Nephron progenitor cell (in vitro differentiated cells): ENCODE data around the gene VENTX.

ENCODE experiments used
- DNase-seq: peaks from one replicate; pipeline ENCODE4 v3.0.0; 2021
- H3K27ac Mint-ChIP-seq: 2 replicates; pipeline ENCODE4 v1.8.0; 2021; ENCODE audit warnings: mild to moderate bottlenecking, moderate library complexity, mixed read lengths
- H3K27me3 Mint-ChIP-seq: 2 replicates; pipeline ENCODE4 v1.8.0; 2021; ENCODE audit warnings: mild to moderate bottlenecking, low read depth, mixed read lengths; ENCODE audit not compliant: poor library complexity
- H3K36me3 Mint-ChIP-seq: 2 replicates; pipeline ENCODE4 v1.8.0; 2021; ENCODE audit warnings: low read depth, mixed read lengths
- H3K4me1 Mint-ChIP-seq: 2 replicates; pipeline ENCODE4 v1.8.0; 2021; ENCODE audit warnings: mixed read lengths
- H3K4me3 Mint-ChIP-seq: 2 replicates; pipeline ENCODE4 v1.8.0; 2021; ENCODE audit warnings: mild to moderate bottlenecking, moderate library complexity, mixed read lengths
- H3K9me3 Mint-ChIP-seq: 2 replicates; pipeline ENCODE4 v1.8.0; 2021; ENCODE audit warnings: mild to moderate bottlenecking, moderate library complexity, mixed read lengths
- TF ChIP-seq, protein P1 (sequence below): fragments of 200-600 bp; sonication (generic); IDR thresholded peaks from 2 replicates; pipeline ENCODE4 v1.5.0; 2021; ENCODE audit warnings: antibody characterized with exemption

The VENTX gene

GRCh38 chr10:133207627-133208026 lies 30.0 kb upstream of the VENTX start:
- H3K4me1 Mint-ChIP-seq = peaks cover 30% of the 10 kb centered on the region
- TF ChIP-seq, protein P1, sequence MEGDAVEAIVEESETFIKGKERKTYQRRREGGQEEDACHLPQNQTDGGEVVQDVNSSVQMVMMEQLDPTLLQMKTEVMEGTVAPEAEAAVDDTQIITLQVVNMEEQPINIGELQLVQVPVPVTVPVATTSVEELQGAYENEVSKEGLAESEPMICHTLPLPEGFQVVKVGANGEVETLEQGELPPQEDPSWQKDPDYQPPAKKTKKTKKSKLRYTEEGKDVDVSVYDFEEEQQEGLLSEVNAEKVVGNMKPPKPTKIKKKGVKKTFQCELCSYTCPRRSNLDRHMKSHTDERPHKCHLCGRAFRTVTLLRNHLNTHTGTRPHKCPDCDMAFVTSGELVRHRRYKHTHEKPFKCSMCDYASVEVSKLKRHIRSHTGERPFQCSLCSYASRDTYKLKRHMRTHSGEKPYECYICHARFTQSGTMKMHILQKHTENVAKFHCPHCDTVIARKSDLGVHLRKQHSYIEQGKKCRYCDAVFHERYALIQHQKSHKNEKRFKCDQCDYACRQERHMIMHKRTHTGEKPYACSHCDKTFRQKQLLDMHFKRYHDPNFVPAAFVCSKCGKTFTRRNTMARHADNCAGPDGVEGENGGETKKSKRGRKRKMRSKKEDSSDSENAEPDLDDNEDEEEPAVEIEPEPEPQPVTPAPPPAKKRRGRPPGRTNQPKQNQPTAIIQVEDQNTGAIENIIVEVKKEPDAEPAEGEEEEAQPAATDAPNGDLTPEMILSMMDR = no peak
- H3K4me3 Mint-ChIP-seq = no peak overlapping the region
- no peaks in the 10 kb centered on the region for H3K36me3 Mint-ChIP-seq
- no peaks in the 10 kb centered on the region for H3K27me3 Mint-ChIP-seq
- no peaks in the 10 kb centered on the region for H3K9me3 Mint-ChIP-seq
- no peak for DNase-seq
- no peak overlapping the region for H3K27ac Mint-ChIP-seq

DNA sequence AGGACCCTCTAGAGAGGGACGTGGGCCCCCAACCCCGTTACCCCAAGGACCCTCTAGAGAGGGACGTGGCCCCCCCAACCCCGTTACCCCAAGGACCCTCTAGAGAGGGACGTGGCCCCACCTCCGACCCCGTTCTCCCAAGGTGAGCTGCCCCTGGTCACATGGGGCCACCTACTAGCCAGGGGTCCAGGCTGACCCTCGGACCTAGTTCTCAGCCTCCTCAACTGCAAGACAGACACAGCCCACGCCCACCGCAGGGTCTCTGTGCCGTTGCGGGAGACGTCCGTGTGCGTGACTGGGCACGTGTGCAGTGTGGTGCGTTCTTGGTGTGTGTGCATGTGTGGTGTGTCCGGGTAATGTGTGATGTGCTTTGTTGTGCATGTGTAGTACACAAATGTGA lies 29.2 kb upstream of the VENTX start:
- H3K27me3 Mint-ChIP-seq = no peaks in the 10 kb centered on the region
- H3K9me3 Mint-ChIP-seq = no peaks in the 10 kb centered on the region
- H3K4me3 Mint-ChIP-seq = no peak overlapping the region
- no peak for DNase-seq
- H3K27ac Mint-ChIP-seq = no peak overlapping the region
- TF ChIP-seq, protein P1 = no peak
- peaks cover 28% of the 10 kb centered on the region for H3K4me1 Mint-ChIP-seq
- no peaks in the 10 kb centered on the region for H3K36me3 Mint-ChIP-seq

DNA sequence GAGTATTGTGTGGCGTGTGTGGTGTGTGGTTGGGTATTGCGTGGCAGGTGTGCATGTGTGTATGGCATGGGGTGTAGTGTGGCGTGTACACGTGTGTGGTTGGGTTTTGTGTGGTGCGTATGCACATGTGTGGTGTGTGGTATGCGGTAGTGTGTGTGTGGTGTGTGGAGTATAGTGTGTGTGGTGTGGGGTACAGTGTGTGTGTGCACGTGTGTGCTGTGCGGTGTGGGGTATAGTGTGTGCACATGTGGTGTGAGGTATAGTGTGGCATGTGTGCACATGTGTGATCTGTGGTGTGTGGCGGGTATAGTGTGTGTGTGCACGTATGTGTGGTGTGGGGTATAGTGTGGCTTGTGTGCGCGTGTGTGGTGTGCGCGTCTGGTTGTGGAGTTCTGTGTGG lies 28.5 kb upstream of the VENTX start:
- no peak for DNase-seq
- no peak overlapping the region for H3K27ac Mint-ChIP-seq
- H3K4me1 Mint-ChIP-seq = peaks cover 21% of the 10 kb centered on the region
- H3K27me3 Mint-ChIP-seq = no peaks in the 10 kb centered on the region
- H3K4me3 Mint-ChIP-seq = no peak overlapping the region
- TF ChIP-seq, protein P1 = no peak
- H3K9me3 Mint-ChIP-seq = no peaks in the 10 kb centered on the region
- no peaks in the 10 kb centered on the region for H3K36me3 Mint-ChIP-seq

GRCh38 chr10:133209641-133210040 lies 28.0 kb upstream of the VENTX start:
- H3K36me3 Mint-ChIP-seq = no peaks in the 10 kb centered on the region
- H3K27me3 Mint-ChIP-seq = no peaks in the 10 kb centered on the region
- DNase-seq = no peak
- no peak overlapping the region for H3K4me3 Mint-ChIP-seq
- H3K27ac Mint-ChIP-seq = no peak overlapping the region
- peaks cover 18% of the 10 kb centered on the region for H3K4me1 Mint-ChIP-seq
- TF ChIP-seq, protein P1 = no peak
- no peaks in the 10 kb centered on the region for H3K9me3 Mint-ChIP-seq

- no peak overlapping the region for H3K27ac Mint-ChIP-seq
- no peaks in the 10 kb centered on the region for H3K9me3 Mint-ChIP-seq
- TF ChIP-seq, protein P1 = no peak
- DNase-seq = no peak
- no peaks in the 10 kb centered on the region for H3K36me3 Mint-ChIP-seq
- no peak overlapping the region for H3K4me3 Mint-ChIP-seq
- H3K27me3 Mint-ChIP-seq = no peaks in the 10 kb centered on the region
- peaks cover 18% of the 10 kb centered on the region for H3K4me1 Mint-ChIP-seq
Measured at GRCh38 chr10:133210398-133211140, 27.1 kb upstream of the VENTX start.
